ENCODE results near the gene ASB13. TPM values are rescaled to one million over a fixed set of nuclear protein-coding genes. Genes with fewer than 3 reads are reported as not detected.

ASB13 gene
- total and polyA plus RNA-seq, 7 donors = 13.2 to 52.0 (median 23.5) TPM

DNA sequence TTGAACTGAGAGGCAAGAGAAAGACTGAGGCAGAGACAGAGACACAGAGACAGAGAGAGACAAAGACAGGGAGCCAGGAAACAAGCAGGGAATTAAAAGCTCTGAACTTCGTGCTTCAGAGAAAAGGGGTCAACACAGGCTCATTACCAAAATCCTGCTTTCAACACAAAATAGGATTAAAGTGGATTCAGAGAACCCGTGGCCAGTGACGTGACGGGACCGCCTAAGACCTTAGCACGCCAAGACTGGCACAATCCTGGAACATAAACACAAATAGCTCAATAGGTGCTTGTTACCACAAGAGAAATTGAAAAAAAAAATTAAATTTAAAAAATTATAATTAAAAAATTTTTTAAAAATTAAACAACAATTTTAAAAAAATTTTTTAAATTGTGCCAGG, 21.5 kb downstream of the ASB13 start:
- TF ChIP-seq POLR2AphosphoS5 (IDR thresholded peaks at IDR 0.05) = no peak
- TF ChIP-seq, protein P1, sequence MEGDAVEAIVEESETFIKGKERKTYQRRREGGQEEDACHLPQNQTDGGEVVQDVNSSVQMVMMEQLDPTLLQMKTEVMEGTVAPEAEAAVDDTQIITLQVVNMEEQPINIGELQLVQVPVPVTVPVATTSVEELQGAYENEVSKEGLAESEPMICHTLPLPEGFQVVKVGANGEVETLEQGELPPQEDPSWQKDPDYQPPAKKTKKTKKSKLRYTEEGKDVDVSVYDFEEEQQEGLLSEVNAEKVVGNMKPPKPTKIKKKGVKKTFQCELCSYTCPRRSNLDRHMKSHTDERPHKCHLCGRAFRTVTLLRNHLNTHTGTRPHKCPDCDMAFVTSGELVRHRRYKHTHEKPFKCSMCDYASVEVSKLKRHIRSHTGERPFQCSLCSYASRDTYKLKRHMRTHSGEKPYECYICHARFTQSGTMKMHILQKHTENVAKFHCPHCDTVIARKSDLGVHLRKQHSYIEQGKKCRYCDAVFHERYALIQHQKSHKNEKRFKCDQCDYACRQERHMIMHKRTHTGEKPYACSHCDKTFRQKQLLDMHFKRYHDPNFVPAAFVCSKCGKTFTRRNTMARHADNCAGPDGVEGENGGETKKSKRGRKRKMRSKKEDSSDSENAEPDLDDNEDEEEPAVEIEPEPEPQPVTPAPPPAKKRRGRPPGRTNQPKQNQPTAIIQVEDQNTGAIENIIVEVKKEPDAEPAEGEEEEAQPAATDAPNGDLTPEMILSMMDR (IDR thresholded peaks at IDR 0.05) = no peak
- no peak for TF ChIP-seq EP300 (IDR thresholded peaks at IDR 0.05)
- no peak for TF ChIP-seq POLR2A (IDR thresholded peaks at IDR 0.05)
- DNase-seq = no peak
- Histone ChIP-seq H3K36me3 (peaks cover 6 to 77% (median 30%) of the 10 kb centered on the region in 4 donors), H3K27me3 (no peaks in the 10 kb centered on the region), H3K4me1 (no peaks in the 10 kb centered on the region), H3K27ac (peak overlapping the region in 3 of 4 donors; percentile 52 to 69 (median 64)), H3K9me3 (no peaks in the 10 kb centered on the region), H3K4me3 (no peak overlapping the region)
- intact Hi-C loops (cut with DNase I) = no loop called here
- WGBS, 2 donors = 26 to 69% methylated on average over 6 of the region's 6 CpGs

DNA sequence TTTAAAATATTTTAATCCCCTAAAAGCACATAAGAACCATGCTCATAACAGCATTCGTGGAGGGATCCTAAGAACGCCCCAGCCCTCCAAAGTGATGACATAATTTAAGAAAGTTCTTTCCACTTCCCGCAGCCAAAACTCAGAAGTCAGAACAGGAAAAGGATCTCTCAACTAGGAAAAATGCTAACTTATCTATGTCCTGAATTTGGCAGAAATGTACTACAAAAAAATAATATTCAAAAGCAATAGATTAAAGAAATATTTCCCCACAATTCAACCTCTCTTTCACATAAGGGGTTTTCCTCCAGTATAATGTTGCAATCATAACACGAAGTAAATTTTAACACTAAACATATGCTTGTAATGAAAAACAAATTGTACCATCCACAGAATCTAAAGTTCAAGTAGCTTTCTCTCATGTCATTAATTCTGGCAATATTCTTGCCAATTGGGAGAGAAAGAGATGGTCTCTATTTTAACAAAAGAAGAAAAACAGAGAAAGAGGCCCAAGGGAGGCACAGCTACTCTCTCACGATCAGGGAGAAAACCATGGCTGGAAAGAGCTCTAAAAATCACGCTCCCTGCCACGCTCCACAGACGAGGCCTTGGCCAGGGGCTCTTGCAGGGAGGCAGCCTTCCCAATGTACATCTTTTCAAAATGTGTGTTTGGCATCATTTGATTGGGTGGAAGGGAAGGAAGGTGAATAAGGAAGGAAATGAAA, 22.9 kb downstream of the ASB13 start:
- Histone ChIP-seq H3K27me3 (no peaks in the 10 kb centered on the region), H3K4me3 (no peak overlapping the region), H3K27ac (peak overlapping the region; percentile 52 to 69 (median 60)), H3K4me1 (no peaks in the 10 kb centered on the region), H3K9me3 (no peaks in the 10 kb centered on the region), H3K36me3 (peaks cover 10 to 77% (median 32%) of the 10 kb centered on the region in 4 donors)
- 83 to 90% methylated on average over 8 of the region's 8 CpGs for WGBS, 2 donors
- no peak for DNase-seq
- intact Hi-C loops (cut with DNase I) = no loop called here
- TF ChIP-seq POLR2AphosphoS5 (IDR thresholded peaks at IDR 0.05) (peak in 1 of 4 donors; percentile 52), POLR2A (IDR thresholded peaks at IDR 0.05) (no peak)
- TF ChIP-seq, protein P1 (IDR thresholded peaks at IDR 0.05) = no peak

DNA sequence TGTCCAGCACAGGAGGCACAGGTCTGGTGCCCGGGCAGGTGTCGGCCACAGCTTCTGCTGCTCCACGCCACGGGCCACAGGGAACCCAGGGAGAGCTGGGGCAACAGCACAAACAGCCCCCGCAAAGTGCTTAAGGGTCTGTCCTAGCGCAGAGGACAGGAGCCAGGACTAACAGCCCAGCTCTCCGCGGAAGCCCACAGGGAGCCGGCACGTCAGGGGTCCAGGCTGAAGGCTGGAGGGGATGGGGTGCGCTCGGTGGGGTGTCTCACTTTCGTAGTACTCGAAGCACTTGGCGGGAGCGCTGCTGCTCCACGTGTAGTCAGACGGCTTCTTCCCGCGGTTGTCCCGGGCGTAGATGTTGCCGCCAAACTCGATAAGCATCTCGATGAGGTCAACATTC, 24.9 kb downstream of the ASB13 start:
- Histone ChIP-seq H3K27me3 (no peaks in the 10 kb centered on the region), H3K27ac (no peak overlapping the region), H3K4me1 (no peaks in the 10 kb centered on the region), H3K36me3 (peaks cover 10 to 63% (median 31%) of the 10 kb centered on the region in 4 donors), H3K9me3 (no peaks in the 10 kb centered on the region), H3K4me3 (no peak overlapping the region)
- intact Hi-C loops (cut with DNase I) = no loop called here
- 92 to 97% methylated on average over 25 of the region's 25 CpGs for WGBS, 2 donors
- no peak for DNase-seq
- TF ChIP-seq POLR2A (IDR thresholded peaks at IDR 0.05) = no peak
- TF ChIP-seq POLR2AphosphoS5 (IDR thresholded peaks at IDR 0.05) = no peak
- TF ChIP-seq EP300 (IDR thresholded peaks at IDR 0.05) = no peak
- TF ChIP-seq, protein P1 (IDR thresholded peaks at IDR 0.05) = no peak

DNA sequence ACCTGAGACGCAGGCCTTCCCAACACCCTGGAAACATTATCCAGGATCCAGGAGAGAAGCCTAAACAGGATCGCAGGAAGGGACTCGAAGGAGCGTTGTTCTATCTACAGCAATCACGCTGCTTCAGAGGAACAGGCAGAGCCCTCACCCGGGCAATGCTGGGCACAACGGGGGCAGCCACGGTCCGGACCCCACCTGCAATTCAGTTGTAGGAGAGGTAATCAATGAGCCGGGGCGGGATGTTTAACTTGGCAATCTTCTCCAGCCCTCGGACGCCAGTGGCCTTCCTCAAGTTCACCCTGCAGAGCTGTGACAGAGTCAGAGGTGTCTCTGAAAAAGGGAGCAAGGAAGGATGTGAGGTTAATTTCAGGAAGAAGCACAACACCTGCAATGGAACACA, 25.9 kb downstream of the ASB13 start:
- Histone ChIP-seq H3K4me3 (no peak overlapping the region), H3K4me1 (no peaks in the 10 kb centered on the region), H3K9me3 (no peaks in the 10 kb centered on the region), H3K36me3 (peaks cover 10 to 58% (median 31%) of the 10 kb centered on the region in 4 donors), H3K27me3 (no peaks in the 10 kb centered on the region), H3K27ac (no peak overlapping the region)
- no peak for DNase-seq
- 18 to 82% methylated on average over 13 of the region's 13 CpGs for WGBS, 2 donors
- no peak for TF ChIP-seq POLR2AphosphoS5 (IDR thresholded peaks at IDR 0.05)
- no peak for TF ChIP-seq POLR2A (IDR thresholded peaks at IDR 0.05)
- TF ChIP-seq EP300 (IDR thresholded peaks at IDR 0.05) = no peak
- TF ChIP-seq, protein P1 (IDR thresholded peaks at IDR 0.05) = no peak
- intact Hi-C loops (cut with DNase I) = no loop called here

Measured in sigmoid colon (tissue), 7 donors.